Stimulated activated CD8-positive, alpha-beta memory T cell treated with anti-CD3 and anti-CD28 coated beads, Interleukin-7, amount 100 ng/mL, for 48 hours (primary cell): ENCODE data around the gene IQSEC1.

ENCODE experiments used
- DNase-seq, 2 donors: peaks; one replicate each; pipeline ENCODE4 v3.0.0-alpha.2; 2020; ENCODE audit warnings: low read depth in 1 of 2; ENCODE audit errors: extremely low read depth in 1 of 2

The IQSEC1 gene

GRCh38 chr3:13107661-13108060 lies 34.4 kb upstream of the IQSEC1 start:
- DNase-seq, result no peak

- DNase-seq, result no peak
Observed at GRCh38 chr3:13106308-13107001, 33.2 kb upstream of the IQSEC1 start.

- DNase-seq, result no peak
Observed at GRCh38 chr3:13105896-13106250, 32.6 kb upstream of the IQSEC1 start.

- no peak for DNase-seq
Observed at GRCh38 chr3:13105181-13105895, 32.1 kb upstream of the IQSEC1 start.

GRCh38 chr3:13104511-13104910 lies 31.3 kb upstream of the IQSEC1 start:
- DNase-seq, result no peak

- no peak for DNase-seq
Observed at GRCh38 chr3:13103416-13104058, 30.3 kb upstream of the IQSEC1 start.

- DNase-seq, result no peak
Observed at GRCh38 chr3:13102386-13103345, 29.4 kb upstream of the IQSEC1 start.

- no peak for DNase-seq
Observed at GRCh38 chr3:13099707-13100106, 26.5 kb upstream of the IQSEC1 start.

- no peak for DNase-seq
Observed at GRCh38 chr3:13098192-13098988, 25.2 kb upstream of the IQSEC1 start.

- DNase-seq, result no peak
Observed at GRCh38 chr3:13096356-13096755, 23.1 kb upstream of the IQSEC1 start.

GRCh38 chr3:13095408-13095937 lies 22.2 kb upstream of the IQSEC1 start:
- no peak for DNase-seq

GRCh38 chr3:13093687-13094086 lies 20.5 kb upstream of the IQSEC1 start:
- DNase-seq, result no peak

GRCh38 chr3:13092621-13093617 lies 19.7 kb upstream of the IQSEC1 start:
- DNase-seq, result no peak

GRCh38 chr3:13091898-13092611 lies 18.8 kb upstream of the IQSEC1 start:
- DNase-seq, result peak; percentile 50 to 65

- no peak for DNase-seq
Observed at GRCh38 chr3:13088028-13089006, 15.1 kb upstream of the IQSEC1 start.

GRCh38 chr3:13087320-13087990 lies 14.2 kb upstream of the IQSEC1 start:
- DNase-seq, result no peak
